ENCODE data around the gene C1orf167.

The C1orf167 gene

GRCh38 chr1:11837767-11838348 is 75.9 kb downstream of the C1orf167 start:
- DNase-seq = no peak

- peak; percentile 63 for DNase-seq
Observed at GRCh38 chr1:11838349-11839272, 76.6 kb downstream of the C1orf167 start.

Data from midbrain (tissue), 1 donor.